ENCODE results near the gene ULBP3. TPM values are rescaled to one million over a fixed set of nuclear protein-coding genes. Genes with fewer than 3 reads are reported as not detected.

ULBP3 gene
- total and polyA plus RNA-seq, 9 of the 15 experiments (the other 6 are each of a cell fraction or from before 2014, with no cell fraction given): 0.25 to 0.33 TPM; not detected in 7

DNA sequence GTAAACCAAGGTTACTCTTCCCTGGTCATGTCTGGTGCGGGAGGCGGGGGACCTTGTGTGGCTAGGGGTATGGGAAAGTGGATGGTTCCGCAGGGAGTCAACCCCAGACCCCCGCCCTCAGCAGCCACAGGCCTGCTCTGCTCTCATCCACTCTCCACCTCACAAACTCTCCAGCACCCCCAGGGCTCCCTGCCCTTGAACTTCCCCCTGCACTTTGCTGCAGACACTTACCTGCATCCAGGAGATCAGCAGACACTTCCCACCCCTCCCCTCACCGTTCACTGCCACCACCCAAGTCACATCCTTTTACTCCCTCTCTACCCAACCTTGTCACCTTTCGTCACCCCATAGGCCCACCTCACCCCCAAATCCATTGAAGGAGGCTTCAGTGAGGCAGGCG is 39.6 kb downstream of the ULBP3 start:
- Histone ChIP-seq H3K27ac (ENCODE audit: extremely low read depth, low read depth, low read length) (no peak overlapping the region), H3K9ac (ENCODE audit: insufficient read depth in 1 of 2, low read depth in 2 of 2, low read length in 2 of 2) (no peak overlapping the region), H3K4me2 (ENCODE audit: insufficient read depth, low read length) (no peak overlapping the region), H3K9me3 (replicated peaks; ENCODE audit: control insufficient read depth, insufficient read depth, low read depth, low read length) (no peaks in the 10 kb centered on the region), H3K27me3 (ENCODE audit: control insufficient read depth in 2 of 2, insufficient read depth in 2 of 2, low read length in 2 of 2) (peaks cover 36 to 82% of the 10 kb centered on the region in 2 experiments), H3K36me3 (ENCODE audit: control insufficient read depth, insufficient read depth, low read length) (no peaks in the 10 kb centered on the region), H3K9me1 (ENCODE audit: control insufficient read depth, insufficient read depth, low read length) (peaks cover 4% of the 10 kb centered on the region), H2AFZ (ENCODE audit: low read depth, low read length) (no peak overlapping the region), H3K4me3 (no peak overlapping the region), H4K20me1 (replicated peaks; ENCODE audit: control insufficient read depth, insufficient read depth, low read length) (0 out of 2 replicates have a peak, but pooled peaks cover 3% of the 10 kb centered on the region), H3K4me1 (replicated peaks in 1 of 2; ENCODE audit: control insufficient read depth in 2 of 2, insufficient read depth in 2 of 2, low read length in 2 of 2) (peaks cover 0 to 9% of the 10 kb centered on the region in 2 experiments; a peak in 1 of 5 replicates), H3K79me2 (ENCODE audit: control insufficient read depth, insufficient read depth, low read length) (no peaks in the 10 kb centered on the region)
- intact Hi-C loops (cut with micrococcal nuclease): no loop called here
- ATAC-seq: no peak
- in situ Hi-C loops (cut with MboI): no loop called here
- POLR2A ChIA-PET: interaction anchor here (0.7 kb wide), 1 partner anchor 593 kb away, joined by 3 read pairs; no protein-coding TSS in a partner anchor
- TF ChIP-seq SMAD2 (IDR thresholded peaks at IDR 0.05; ENCODE audit: low read depth, low read length): no peak
- no peak for TF ChIP-seq ZNF668 (CRISPR knock-in tag; IDR thresholded peaks at IDR 0.05)
- TF ChIP-seq ZNF696 (CRISPR knock-in tag; conservative IDR thresholded peaks at IDR 0.05): no peak
- no peak for TF ChIP-seq ZNF197 (CRISPR knock-in tag; IDR thresholded peaks at IDR 0.05; ENCODE audit: low read depth)
- no peak for TF ChIP-seq HMG20A (CRISPR knock-in tag; conservative IDR thresholded peaks at IDR 0.05)
- no peak for TF ChIP-seq POLR2A (conservative IDR thresholded peaks at IDR 0.05)
- TF ChIP-seq ETV1 (tag; conservative IDR thresholded peaks at IDR 0.05; ENCODE audit: low read depth): no peak
- TF ChIP-seq ZNF699 (CRISPR knock-in tag; IDR thresholded peaks at IDR 0.05; ENCODE audit: insufficient replicate concordance): no peak
- no peak for TF ChIP-seq ZNF695 (CRISPR knock-in tag; IDR thresholded peaks at IDR 0.05)
- TF ChIP-seq ZNF12 (CRISPR knock-in tag; IDR thresholded peaks at IDR 0.05): no peak
- TF ChIP-seq, protein P1, sequence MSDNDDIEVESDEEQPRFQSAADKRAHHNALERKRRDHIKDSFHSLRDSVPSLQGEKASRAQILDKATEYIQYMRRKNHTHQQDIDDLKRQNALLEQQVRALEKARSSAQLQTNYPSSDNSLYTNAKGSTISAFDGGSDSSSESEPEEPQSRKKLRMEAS (CRISPR knock-in tag; IDR thresholded peaks at IDR 0.05): no peak
- no peak for TF ChIP-seq SMARCE1 (IDR thresholded peaks at IDR 0.05)
- no peak for TF ChIP-seq PHF20 (IDR thresholded peaks at IDR 0.05; ENCODE audit: partially characterized antibody)
- TF ChIP-seq ZEB2 (IDR thresholded peaks at IDR 0.05): no peak
- no peak for FAIRE-seq
- CTCF ChIA-PET (ENCODE audit: low intra/inter-chr PET ratio): no interaction called here
- 1% methylated on average over 7 of the region's 7 CpGs for WGBS (ENCODE audit: insufficient coverage, low coverage, missing lambda C conversion rate)
- BruUV-seq (replicated peaks): no TSS peak
- no peak for DNase-seq (ENCODE audit: extremely low read depth in 1 of 4, low spot score in 3 of 4)
